Activated CD8-positive, alpha-beta memory T cell treated with anti-CD3 and anti-CD28 coated beads for 36 hours (primary cell): ENCODE results near the gene MIP. TPM values are rescaled to one million over a fixed set of nuclear protein-coding genes. Genes with fewer than 3 reads are reported as not detected.
"Not testable (repeated sequence)": the region's sequence is repeated elsewhere in the genome, so short reads cannot be mapped to it uniquely, and the experiment has no call there.

Experiments
- CTCF ChIA-PET: fragments of 350-600 bp; sonication (Branson Sonifier 250); formaldehyde crosslinking; loops from one replicate; lab custom pipeline; 2021; ENCODE audit warnings: antibody characterized with exemption; lab: Charles Lee
- POLR2A ChIA-PET: fragments of 350-600 bp; sonication (Branson Sonifier 250); formaldehyde crosslinking; loops from one replicate; lab custom pipeline; 2021; ENCODE audit warnings: antibody characterized with exemption; lab: Charles Lee
- total RNA-seq, 2 experiments: library from RNA; stranded (reverse); gene quantifications; one replicate each; pipeline ENCODE4 v1.2.3, GENCODE V29; 2021

The MIP gene
- total RNA-seq, result not detected

DNA sequence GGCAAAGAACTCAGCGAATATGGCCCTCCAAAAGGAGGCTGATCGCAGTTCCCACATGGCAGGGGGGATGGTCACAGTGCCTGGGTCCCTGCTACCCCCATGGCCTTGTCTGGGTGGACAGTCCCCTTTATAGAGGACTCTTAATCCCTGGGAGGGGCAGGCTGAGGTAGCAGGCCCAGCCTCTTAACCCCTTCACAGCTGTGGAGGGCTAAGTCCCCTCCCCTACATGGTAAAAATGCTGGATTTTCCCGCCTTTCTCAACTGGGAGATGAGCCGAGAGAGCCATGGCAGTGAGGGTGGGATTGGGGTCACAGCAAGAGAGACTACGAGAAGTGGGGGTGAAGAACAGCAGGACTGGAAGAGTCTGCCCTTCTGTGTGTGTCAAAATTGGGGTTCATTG is at the start of gene MIP:
Gene MIP, minus strand, starts transcription at position 101 of the 400 bp plus-strand sequence. Its CDS starts 44 bp downstream, at position 57.
- POLR2A ChIA-PET, result no interaction called here

DNA sequence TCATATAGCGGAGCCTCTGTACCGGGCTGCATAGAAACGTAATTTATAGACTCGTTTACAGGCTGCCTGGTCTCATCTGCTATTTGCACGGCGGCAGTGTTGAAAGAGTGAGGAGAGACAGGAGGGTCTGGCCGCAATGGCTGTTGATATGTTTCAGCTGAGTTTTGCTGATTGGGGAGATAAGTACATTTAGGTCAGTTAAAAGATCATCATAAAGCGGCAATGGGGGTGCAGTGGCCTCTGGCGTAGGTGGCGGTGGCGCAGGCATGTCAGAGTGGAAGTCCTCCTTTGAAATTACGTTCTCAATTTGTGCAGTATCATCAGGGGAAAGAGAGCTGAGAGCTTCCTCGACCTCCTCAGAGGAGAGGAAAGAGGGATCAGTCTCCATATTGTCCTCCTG is 45.4 kb upstream of the MIP start:
- POLR2A ChIA-PET, CTCF ChIA-PET: not testable (repeated sequence)

More for the DNA sequence above, at the start of gene MIP:
- CTCF ChIA-PET, result no interaction called here

DNA sequence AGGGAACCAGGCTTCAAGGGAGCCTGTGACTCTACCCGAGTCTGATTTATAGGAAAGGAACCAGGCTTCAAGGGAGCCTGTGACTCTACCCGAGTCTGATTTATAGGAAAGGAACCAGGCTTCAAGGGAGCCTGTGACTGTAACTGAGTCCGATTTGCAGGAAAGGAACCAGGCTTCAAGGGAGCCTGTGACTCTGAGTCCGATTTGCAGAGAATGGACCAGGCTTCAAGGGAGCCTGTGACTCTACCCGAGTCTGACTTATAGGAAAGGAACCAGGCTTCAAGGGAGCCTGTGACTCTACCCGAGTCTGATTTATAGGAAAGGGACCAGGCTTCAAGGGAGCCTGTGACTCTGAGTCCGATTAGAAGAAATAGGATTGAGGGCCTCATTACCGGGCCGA is 45.0 kb upstream of the MIP start:
- CTCF ChIA-PET, POLR2A ChIA-PET: not testable (repeated sequence)

DNA sequence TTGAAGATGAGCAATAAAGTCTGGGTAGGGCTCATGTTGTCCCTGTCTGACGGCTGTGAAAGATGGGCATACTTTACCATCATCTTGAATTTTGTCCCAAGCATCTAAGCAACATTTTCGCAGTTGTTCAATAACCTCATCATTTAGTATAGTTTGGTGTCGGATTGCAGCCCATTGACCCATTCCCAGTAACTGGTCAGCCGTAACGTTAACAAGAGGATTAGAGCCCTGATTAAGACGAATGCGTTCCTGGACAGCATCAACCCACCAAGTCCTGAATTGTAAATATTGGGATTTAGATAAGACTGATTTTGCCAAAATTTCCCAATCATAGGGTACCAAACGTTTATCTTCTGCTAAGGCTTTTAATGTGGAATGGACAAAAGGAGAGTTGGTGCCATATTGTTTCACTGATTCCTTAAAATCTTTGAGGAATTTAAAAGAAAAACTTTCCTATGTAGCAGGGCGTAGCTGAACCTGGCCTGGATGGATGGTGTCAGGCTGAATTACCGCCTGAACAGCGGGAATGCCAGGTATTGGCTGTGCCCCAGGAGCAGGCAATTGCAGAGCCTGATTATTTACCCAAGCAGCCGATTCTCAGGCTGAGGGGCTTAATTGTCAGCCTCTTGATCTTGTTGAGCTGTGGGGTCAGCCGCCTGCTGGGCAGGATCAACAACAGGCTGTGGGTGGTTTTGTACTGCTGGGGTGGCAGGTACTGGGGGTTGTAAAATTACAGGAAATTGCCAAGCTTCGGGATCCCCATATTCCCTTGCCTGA is 43.9 kb upstream of the MIP start:
- CTCF ChIA-PET, POLR2A ChIA-PET: not testable (repeated sequence)

DNA sequence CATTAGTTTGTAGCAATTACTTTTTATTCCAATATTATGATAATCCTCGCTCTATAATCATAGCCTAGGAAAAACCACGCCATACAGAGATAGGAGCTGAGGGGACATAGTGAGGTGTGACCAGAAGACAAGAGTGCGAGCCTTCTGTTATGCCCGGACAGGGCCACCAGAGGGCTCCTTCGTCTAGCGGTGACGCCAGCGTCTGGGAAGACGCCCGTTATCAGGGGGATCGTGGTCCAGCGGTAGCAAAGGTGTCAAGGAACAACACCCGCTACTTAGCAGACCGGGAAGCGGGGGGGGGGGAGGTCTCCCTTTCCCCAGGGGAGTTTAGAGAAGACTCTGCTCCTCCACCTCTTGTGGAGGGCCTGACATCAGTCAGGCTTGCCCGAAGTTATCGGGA is 42.2 kb upstream of the MIP start:
- CTCF ChIA-PET, result not testable (repeated sequence)

DNA sequence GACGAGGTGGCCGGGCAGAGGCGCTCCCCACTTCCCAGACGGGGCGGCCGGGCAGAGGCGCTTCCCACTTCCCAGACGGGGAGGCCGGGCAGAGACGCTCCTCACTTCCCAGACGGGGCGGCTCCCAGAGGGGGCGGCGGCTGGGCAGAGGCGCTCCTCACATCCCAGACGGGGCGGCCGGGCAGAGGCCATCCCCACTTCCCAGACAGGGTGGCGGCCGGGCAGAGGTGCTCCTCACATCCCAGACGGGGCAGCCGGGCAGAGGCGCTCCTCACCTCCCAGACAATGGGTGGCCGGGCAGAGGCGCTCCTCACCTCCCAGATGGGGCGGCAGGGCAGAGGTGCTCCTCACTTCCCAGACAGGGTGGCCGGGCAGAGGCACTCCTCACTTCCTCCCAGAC is 40.0 kb upstream of the MIP start:
- POLR2A ChIA-PET, CTCF ChIA-PET: not testable (repeated sequence)

More for the DNA sequence above, 42.2 kb upstream of the MIP start:
- POLR2A ChIA-PET, result not testable (repeated sequence)

DNA sequence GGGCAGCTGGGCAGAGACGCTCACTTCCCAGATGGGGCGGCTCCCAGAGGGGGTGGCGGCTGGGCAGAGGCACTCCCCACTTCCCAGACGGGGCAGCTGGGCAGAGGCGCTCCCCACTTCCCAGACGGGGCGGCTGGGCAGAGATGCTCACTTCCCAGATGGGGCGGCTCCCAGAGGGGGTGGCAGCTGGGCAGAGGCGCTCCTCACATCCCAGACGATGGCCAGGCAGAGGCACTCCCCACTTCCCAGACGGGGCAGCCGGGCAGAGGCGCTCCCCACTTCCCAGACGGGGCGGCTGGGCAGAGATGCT is 39.6 kb upstream of the MIP start:
- POLR2A ChIA-PET, CTCF ChIA-PET: not testable (repeated sequence)

DNA sequence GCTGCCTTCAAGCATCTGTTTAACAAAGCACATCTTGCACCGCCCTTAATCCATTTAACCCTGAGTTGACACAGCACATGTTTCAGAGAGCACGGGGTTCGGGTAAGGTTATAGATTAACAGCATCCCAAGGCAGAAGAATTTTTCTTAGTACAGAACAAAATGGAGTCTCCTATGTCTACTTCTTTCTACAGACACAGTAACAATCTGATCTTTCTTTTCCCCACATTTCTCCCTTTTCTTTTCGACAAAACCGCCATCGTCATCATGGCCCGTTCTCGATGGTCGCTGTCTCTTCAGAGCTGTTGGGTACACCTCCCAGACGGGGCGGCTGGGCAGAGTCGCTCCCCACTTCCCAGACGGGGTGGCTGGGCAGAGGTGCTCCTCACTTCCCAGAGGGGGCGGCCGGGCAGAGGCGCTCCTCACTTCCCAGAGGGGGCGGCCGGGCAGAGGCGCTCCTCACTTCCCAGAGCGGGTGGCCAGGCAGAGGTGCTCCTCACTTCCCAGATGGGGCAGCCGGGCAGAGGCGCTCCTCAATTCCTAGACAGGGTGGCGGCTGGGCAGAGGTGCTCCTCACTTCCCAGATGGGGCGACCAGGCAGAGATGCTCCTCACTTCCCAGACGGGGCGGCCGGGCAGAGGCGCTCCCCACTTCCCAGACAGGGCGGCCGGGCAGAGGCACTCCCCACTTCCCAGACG is 39.1 kb upstream of the MIP start:
- CTCF ChIA-PET, POLR2A ChIA-PET: not testable (repeated sequence)

DNA sequence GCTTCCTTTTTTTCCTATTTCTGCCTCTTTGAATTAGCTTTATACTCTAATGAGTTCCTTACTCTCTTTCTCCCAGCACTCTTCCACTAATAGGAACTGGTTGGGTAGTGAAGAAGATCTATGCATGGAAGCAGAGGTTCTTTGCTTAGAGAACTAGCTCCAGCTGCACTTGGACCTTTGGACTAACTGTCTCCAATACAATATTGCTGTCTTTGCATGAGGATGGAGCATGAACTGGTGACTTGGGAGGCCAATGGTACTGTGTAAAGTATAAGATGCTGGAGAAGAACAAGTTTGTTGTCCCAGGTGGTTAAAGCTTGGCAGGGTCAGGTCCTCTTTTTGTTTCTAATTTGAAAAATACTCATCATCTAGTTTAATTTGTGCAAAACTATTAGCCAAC is 35.9 kb upstream of the MIP start:
- POLR2A ChIA-PET, result interaction anchor here (0.6 to 0.7 kb wide), 2 partner anchors 18 to 114 kb away, joined by 4 read pairs; no protein-coding TSS in a partner anchor
- CTCF ChIA-PET, result interaction anchor here (0.7 kb wide), 1 partner anchor 12 kb away, joined by 3 read pairs; no protein-coding TSS in a partner anchor

DNA sequence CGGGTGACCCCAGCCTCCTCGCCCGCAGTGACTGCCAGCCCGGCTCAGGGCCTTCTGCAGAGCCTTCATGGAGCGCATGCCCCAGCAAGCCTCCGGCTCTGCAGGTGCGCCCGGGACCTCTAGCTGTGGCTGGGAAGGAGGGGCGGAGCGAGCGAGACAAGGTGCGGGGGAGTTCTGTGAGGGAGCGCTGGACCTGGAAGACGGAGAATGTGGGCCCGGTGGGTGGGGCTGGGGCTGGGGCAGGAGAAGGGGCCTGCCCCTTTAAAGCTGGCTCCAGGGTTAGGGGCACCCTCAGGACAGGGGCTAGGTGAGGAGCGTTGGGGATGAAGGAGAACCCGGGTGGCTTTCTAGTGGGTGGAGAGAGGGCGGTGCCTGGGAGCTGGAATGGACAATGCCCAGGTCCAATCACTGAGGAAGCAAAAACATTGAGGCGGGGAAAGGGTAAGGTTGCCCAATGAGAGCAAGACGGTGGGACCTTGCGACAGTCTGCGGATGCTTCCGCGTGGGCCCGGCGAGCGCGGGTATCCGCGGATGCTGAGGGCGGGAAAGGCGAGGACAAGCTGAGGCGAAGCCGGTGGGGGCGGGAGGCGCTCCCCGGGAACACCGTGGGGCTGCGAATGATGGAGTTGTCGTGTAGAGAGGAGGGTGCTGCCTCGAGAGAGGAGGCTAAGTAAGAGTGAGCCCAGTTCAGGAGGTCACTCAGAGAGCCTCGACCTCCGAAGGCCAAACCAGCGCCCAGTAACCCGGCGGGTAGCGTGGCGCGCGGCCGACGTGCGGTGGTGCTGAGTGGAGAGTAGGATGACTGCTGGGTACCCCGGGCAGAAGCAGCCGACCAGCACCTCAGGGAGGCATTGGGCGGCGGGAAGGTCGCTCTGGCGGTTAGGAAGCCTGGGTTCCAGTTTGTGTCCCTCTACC is 33.8 kb upstream of the MIP start, which contains the start of gene GLS2:
Gene GLS2, minus strand, starts transcription at position 121 of the 915 bp plus-strand sequence. Its CDS starts 43 bp downstream, at position 78.
- ChIA-PET CTCF (interaction anchor here (0.6 to 1.5 kb wide), 2 partner anchors 26 to 265 kb away, joined by 3 to 4 read pairs; no protein-coding TSS in a partner anchor), POLR2A (interaction anchor here (0.6 kb wide), 1 partner anchor 970 kb away, joined by 3 read pairs; no protein-coding TSS in a partner anchor)

DNA sequence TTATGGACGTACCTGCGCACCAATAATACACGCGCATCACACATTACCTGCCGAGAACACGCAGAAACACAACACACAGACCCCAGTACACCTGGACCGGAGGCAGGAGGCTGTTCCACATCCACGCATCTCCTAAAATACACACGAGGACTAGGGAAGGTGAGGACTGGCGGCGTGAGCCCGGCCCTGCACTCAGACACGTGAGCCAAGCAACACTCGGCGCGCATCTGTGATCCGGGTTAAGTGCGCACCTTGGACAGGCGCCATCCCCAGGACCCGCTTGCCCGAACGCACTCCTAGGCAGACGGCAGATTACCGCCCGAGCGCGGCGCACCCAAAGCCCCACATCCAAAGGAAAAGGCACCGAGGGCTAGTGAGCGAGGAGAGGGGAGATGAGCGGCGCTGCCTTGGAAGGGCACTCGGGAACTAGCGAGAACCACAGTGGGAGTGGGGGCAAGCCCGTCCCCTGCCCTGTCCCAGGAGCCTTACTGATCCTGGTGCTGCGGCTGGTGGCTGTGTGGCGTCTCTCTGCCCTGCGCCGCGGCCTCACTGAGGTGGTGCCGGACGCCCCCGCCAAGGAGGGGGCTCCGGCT is 33.1 kb upstream of the MIP start:
- ChIA-PET POLR2A (no interaction called here), CTCF (interaction anchor here (0.6 kb wide), 1 partner anchor 264 kb away, joined by 3 read pairs; no protein-coding TSS in a partner anchor)

DNA sequence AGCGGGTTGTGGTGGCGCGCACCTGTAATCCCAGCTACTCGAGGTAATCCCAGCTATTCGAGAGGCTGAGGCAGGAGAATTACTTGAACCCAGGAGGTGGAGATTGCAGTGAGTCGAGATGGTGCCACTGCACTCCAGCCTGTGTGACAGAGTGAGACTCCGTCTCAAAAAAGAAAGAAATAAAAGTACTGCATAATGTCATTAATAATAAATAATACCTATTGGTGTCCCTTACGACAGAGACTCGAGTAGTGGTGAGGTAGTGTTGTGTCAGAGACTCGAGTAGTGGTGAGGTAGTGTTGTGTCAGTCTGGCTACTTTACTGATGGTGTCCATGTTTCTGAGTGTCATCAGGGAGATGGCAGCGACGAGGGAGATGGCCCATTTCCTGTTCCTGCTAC is 32.2 kb upstream of the MIP start:
- ChIA-PET CTCF (no interaction called here), POLR2A (no interaction called here)

DNA sequence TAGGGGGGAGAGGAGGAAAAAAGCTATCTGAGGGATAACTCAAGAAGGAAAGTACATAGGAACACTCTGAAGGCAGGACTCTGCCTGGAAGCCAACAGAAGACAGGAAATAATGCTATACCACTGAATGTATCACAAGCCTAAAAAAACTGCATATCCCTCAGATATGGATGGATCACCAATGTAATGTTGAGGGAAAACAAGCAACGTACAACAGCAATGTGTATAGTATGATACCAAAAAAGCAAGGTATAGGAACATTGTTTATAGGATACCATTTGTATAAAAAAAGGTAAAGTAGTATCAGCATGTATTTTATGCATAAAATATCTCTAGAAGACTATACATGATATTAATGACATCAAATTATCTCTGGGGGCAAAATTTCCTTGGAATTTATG is 30.1 kb upstream of the MIP start:
- ChIA-PET CTCF (interaction anchor here (1.0 kb wide), 2 partner anchors 20 to 30 kb away, joined by 3 read pairs; no protein-coding TSS in a partner anchor), POLR2A (no interaction called here)

DNA sequence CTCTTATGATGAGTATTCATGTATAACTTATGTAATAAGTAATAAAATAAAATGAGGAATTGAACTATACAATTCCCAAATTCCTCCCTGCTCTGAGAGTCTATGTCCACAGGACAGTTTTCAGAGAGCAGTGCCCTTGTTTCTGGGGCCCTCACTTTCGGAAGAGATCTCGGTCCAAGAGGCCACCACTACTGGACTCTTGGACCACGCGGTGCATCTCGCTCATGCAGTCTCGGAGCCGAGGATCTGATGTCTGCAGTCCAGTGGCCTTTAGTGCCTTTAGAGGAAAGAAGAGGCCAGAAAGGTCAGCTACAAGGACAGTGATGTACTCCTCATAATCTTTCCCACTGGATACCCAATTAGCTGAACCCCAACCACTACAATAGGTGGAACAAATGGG is 25.2 kb upstream of the MIP start:
- CTCF ChIA-PET, result no interaction called here
- POLR2A ChIA-PET, result no interaction called here

DNA sequence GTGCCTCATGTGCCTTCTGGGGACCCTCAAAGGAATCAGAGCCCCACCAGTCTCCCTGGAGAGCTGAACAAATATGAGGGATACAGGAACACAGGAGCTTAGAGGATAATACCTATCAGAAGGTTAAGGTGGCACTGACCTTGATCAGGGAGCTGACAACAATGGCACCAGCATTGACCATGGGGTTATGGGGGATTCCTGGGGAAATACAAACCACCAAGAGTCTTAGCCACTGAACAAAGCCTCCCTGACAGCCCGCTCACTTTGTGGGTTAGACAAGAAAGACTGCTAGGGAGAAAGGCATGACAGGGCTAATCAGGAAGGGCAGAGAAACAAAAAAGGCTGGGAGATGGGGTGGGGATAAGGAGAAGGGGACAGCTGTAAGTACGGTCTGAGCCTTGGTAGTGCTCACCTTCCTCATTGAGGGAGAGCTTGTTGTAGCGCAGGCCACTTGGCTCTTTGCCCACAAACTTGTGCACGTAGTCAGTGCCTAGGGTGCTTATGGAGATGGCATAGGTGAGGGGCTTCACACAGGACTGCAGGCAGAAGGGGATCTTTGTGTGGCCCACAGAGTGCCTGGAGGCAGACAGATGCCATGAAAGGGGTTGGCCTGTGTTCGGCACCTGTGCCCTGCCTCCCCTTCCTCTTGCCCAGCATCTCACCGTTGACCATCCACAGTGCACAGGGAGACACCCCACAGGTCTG is 23.2 kb upstream of the MIP start:
- POLR2A ChIA-PET, result no interaction called here
- CTCF ChIA-PET, result interaction anchor here (0.6 to 1.0 kb wide), 3 partner anchors 8 to 248 kb away, joined by 3 read pairs; no protein-coding TSS in a partner anchor

DNA sequence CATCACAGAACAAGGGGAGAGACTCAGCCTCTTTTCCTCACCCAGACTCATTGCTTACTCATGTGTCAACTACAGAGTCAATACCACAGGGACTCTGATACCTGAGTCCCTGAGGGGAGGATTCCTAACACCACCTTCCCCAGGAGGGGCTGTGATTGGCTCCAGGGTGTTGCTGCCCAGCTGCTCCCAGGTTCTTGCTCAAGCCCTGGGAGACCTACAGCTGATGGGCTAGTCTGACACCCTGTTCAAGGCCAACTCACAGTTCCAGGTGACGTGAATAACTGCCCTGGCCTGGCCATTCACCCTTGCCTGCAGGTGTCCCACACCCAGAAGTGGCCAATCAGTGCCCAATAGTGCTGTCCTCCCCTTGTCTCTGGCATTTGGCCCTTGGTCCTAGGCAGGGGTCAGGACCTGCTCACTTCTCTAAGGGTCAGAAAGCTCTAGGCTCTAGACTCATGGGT is 22.5 kb upstream of the MIP start:
- ChIA-PET POLR2A (no interaction called here), CTCF (interaction anchor here (0.6 to 1.0 kb wide), 3 partner anchors 7 to 249 kb away, joined by 3 read pairs; no protein-coding TSS in a partner anchor)

DNA sequence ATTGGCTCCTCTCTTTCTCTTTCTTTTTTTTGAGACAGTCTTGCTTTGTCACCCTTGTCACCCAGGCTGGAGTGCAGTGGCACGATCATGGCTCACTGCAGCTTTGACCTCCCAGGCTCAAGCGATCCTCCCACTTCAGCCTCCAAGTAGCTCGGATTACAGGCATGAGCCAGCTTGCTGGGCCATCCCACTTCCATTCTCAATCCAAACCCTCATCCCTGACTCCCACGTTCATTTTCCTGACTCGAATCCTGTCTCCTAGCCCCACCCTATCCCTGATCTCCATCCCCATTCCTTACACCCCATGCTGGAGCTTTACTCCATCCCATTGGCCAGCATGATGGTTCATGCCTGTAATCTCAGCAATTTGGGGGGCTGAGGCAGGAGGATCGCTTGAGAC is 21.7 kb upstream of the MIP start:
- ChIA-PET CTCF (no interaction called here), POLR2A (interaction anchor here (0.5 kb wide), 1 partner anchor 101 kb away, joined by 3 read pairs; no protein-coding TSS in a partner anchor)

DNA sequence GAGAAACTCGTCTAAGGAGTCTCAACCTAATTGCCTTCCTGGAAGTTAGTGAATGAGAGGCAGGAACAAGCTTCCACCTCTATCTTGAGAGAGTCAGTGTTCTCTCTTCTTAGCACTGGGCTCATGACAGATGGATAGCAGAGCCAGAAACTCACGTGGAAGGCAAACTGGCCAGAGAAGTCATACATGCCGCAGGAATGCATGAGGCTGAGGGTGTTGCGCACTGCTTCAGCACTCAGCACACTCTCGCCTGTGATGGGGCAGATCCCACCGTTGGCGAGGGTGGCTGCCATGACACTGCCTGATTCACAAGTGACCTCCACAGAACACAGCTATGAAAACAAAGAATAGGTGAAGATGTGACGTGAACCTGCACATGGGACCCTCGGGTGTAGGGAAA is 19.9 kb upstream of the MIP start:
- ChIA-PET CTCF (interaction anchor here (0.6 kb wide), 1 partner anchor 99 kb away, joined by 3 read pairs; no protein-coding TSS in a partner anchor), POLR2A (interaction anchor here (0.6 to 0.7 kb wide), 2 partner anchors 101 to 312 kb away, joined by 6 to 13 read pairs; no protein-coding TSS in a partner anchor)
